CD4-positive, CD25-positive, alpha-beta regulatory T cell (primary cell): ENCODE measurements around the gene COMMD1. TPM values are rescaled to one million over a fixed set of nuclear protein-coding genes. Genes with fewer than 3 reads are reported as not detected.
A peak's percentile ranks its signal among the peaks of the same experiment; 100 is the strongest.

Source experiments
- ATAC-seq, 2 donors: fragments of 150-1000 bp; cut with Tn5 transposase; one replicate each; pipeline ENCODE4 v1.10.0; 2021; ENCODE audit warnings: low read depth in 2 of 2, moderate number of reproducible peaks in 2 of 2, moderate library complexity in 1 of 2
- DNase-seq, 3 donors: peaks; one replicate each; pipeline versions ENCODE4 v3.0.0 to v3.0.0-alpha.2; 2012 to 2022; ENCODE audit warnings: mixed read lengths in 1 of 3
- H3K27ac ChIP-seq: one replicate; pipeline ENCODE4 v1.7.0; 2013; ENCODE audit warnings: mild to moderate bottlenecking, low read length; ENCODE audit not compliant: insufficient read depth, poor library complexity, severe bottlenecking
- H3K27me3 ChIP-seq: one replicate; pipeline ENCODE4 v1.7.0; 2013; ENCODE audit warnings: low read length; ENCODE audit not compliant: control insufficient read depth, insufficient read depth
- H3K36me3 ChIP-seq: one replicate; pipeline ENCODE4 v1.7.0; 2013; ENCODE audit warnings: mild to moderate bottlenecking, low read length, moderate library complexity; ENCODE audit not compliant: control insufficient read depth, insufficient read depth
- H3K4me1 ChIP-seq: 2 replicates; pipeline ENCODE4 v1.7.0; 2013; ENCODE audit warnings: mild to moderate bottlenecking, low read length; ENCODE audit not compliant: insufficient read depth, control insufficient read depth, poor library complexity, severe bottlenecking
- H3K4me3 ChIP-seq: one replicate; pipeline ENCODE4 v1.7.0; 2013; ENCODE audit warnings: low read depth, mild to moderate bottlenecking, low read length, moderate library complexity
- H3K9me3 ChIP-seq, 2 experiments: 1 replicate in 1 of 2; 2 replicates in 1 of 2; pipeline ENCODE4 v1.7.0; 2013; ENCODE audit warnings: low read length in 2 of 2, mild to moderate bottlenecking in 1 of 2, moderate library complexity in 1 of 2; ENCODE audit not compliant: control insufficient read depth in 2 of 2
- H3K27ac Mint-ChIP-seq, 3 donors: one replicate each; pipeline ENCODE4 v1.8.0; 2020 to 2022; ENCODE audit warnings: mild to moderate bottlenecking in 3 of 3, mixed read lengths in 3 of 3, moderate library complexity in 2 of 3
- H3K27me3 Mint-ChIP-seq: one replicate; pipeline ENCODE4 v1.8.0; 2022; ENCODE audit warnings: mild to moderate bottlenecking, mixed read lengths
- H3K36me3 Mint-ChIP-seq: one replicate; pipeline ENCODE4 v1.8.0; 2020; ENCODE audit warnings: mixed read lengths
- H3K4me1 Mint-ChIP-seq, 4 donors: one replicate each; pipeline ENCODE4 v1.8.0; 2020 to 2022; ENCODE audit warnings: mixed read lengths in 4 of 4, mild to moderate bottlenecking in 1 of 4
- H3K4me3 Mint-ChIP-seq, 4 donors: one replicate each; pipeline ENCODE4 v1.8.0; 2020 to 2022; ENCODE audit warnings: mild to moderate bottlenecking in 4 of 4, mixed read lengths in 4 of 4, moderate library complexity in 3 of 4
- H3K9me3 Mint-ChIP-seq, 7 donors: one replicate each; pipeline ENCODE4 v1.8.0; 2020 to 2022; ENCODE audit warnings: mixed read lengths in 7 of 7, mild to moderate bottlenecking in 3 of 7, moderate library complexity in 2 of 7
- polyA plus RNA-seq, 4 donors: library from polyadenylated mRNA; unstranded; fragments of 300-500 nt; fragmentation: Illumina TruSeq; gene quantifications; one replicate each; pipeline ENCODE4 v1.2.3, GENCODE V29; 2021
- total RNA-seq: library from RNA; stranded (reverse); gene quantifications from one replicate; pipeline ENCODE4 v1.2.3, GENCODE V29; 2022

Gene COMMD1
- total and polyA plus RNA-seq, 5 donors from 2014 or later = 21.4 to 79.2 (median 55.0) TPM

GRCh38 chr2:61959381-61960293 lies 54.2 kb downstream of the COMMD1 start:
- H3K27ac Mint-ChIP-seq = peak overlapping the region in 1 of 3 donors; percentile 48
- no peak for ATAC-seq
- H3K27me3 Mint-ChIP-seq = no peaks in the 10 kb centered on the region
- H3K4me3 ChIP-seq = no peak overlapping the region
- no peaks in the 10 kb centered on the region for H3K9me3 ChIP-seq
- no peak for DNase-seq
- H3K9me3 Mint-ChIP-seq = no peaks in the 10 kb centered on the region
- H3K4me3 Mint-ChIP-seq = no peak overlapping the region
- no peaks in the 10 kb centered on the region for H3K27me3 ChIP-seq
- peaks cover 0 to 14% (median 5%) of the 10 kb centered on the region in 4 donors for H3K4me1 Mint-ChIP-seq
- no peaks in the 10 kb centered on the region for H3K36me3 ChIP-seq
- H3K4me1 ChIP-seq = no peaks in the 10 kb centered on the region
- no peak overlapping the region for H3K27ac ChIP-seq
- H3K36me3 Mint-ChIP-seq = peaks cover 17% of the 10 kb centered on the region

- H3K27me3 Mint-ChIP-seq = no peaks in the 10 kb centered on the region
- Histone ChIP-seq H3K4me3 (no peak overlapping the region), H3K27ac (no peak overlapping the region), H3K36me3 (no peaks in the 10 kb centered on the region), H3K4me1 (no peaks in the 10 kb centered on the region), H3K27me3 (no peaks in the 10 kb centered on the region), H3K9me3 (no peaks in the 10 kb centered on the region)
- ATAC-seq = no peak
- peaks cover 0 to 10% (median 7%) of the 10 kb centered on the region in 4 donors for H3K4me1 Mint-ChIP-seq
- H3K9me3 Mint-ChIP-seq = no peaks in the 10 kb centered on the region
- DNase-seq = no peak
- peaks cover 17% of the 10 kb centered on the region for H3K36me3 Mint-ChIP-seq
- no peak overlapping the region for H3K27ac Mint-ChIP-seq
- H3K4me3 Mint-ChIP-seq = peak overlapping the region in 1 of 4 donors; percentile 21
Measured at GRCh38 chr2:61961231-61961901, 55.9 kb downstream of the COMMD1 start.

GRCh38 chr2:61962095-61962984 lies 56.9 kb downstream of the COMMD1 start:
- DNase-seq = no peak
- Histone ChIP-seq H3K4me3 (no peak overlapping the region), H3K36me3 (no peaks in the 10 kb centered on the region), H3K9me3 (no peaks in the 10 kb centered on the region), H3K27ac (no peak overlapping the region), H3K27me3 (no peaks in the 10 kb centered on the region), H3K4me1 (no peaks in the 10 kb centered on the region)
- H3K4me1 Mint-ChIP-seq = peaks cover 0 to 10% (median 7%) of the 10 kb centered on the region in 4 donors
- H3K27ac Mint-ChIP-seq = no peak overlapping the region
- H3K36me3 Mint-ChIP-seq = peaks cover 17% of the 10 kb centered on the region
- no peak overlapping the region for H3K4me3 Mint-ChIP-seq
- no peaks in the 10 kb centered on the region for H3K9me3 Mint-ChIP-seq
- no peak for ATAC-seq
- no peaks in the 10 kb centered on the region for H3K27me3 Mint-ChIP-seq

GRCh38 chr2:61966087-61966727 lies 60.7 kb downstream of the COMMD1 start:
- no peak overlapping the region for H3K4me3 Mint-ChIP-seq
- DNase-seq (no peak), ATAC-seq (no peak)
- H3K4me1 Mint-ChIP-seq = peaks cover 0 to 4% (median 0%) of the 10 kb centered on the region in 4 donors
- Histone ChIP-seq H3K4me3 (no peak overlapping the region), H3K9me3 (no peaks in the 10 kb centered on the region), H3K27ac (no peak overlapping the region), H3K27me3 (no peaks in the 10 kb centered on the region), H3K4me1 (no peaks in the 10 kb centered on the region), H3K36me3 (no peaks in the 10 kb centered on the region)
- H3K9me3 Mint-ChIP-seq = no peaks in the 10 kb centered on the region
- no peak overlapping the region for H3K27ac Mint-ChIP-seq
- H3K27me3 Mint-ChIP-seq = no peaks in the 10 kb centered on the region
- peaks cover 12% of the 10 kb centered on the region for H3K36me3 Mint-ChIP-seq

- H3K4me1 ChIP-seq = no peaks in the 10 kb centered on the region
- Mint-ChIP-seq H3K36me3 (peaks cover 7% of the 10 kb centered on the region), H3K27me3 (no peaks in the 10 kb centered on the region), H3K9me3 (no peaks in the 10 kb centered on the region), H3K4me3 (no peak overlapping the region), H3K27ac (peak overlapping the region in 1 of 3 donors; percentile 8), H3K4me1 (peaks cover 0 to 4% (median 0%) of the 10 kb centered on the region in 4 donors)
- ATAC-seq = no peak
- H3K4me3 ChIP-seq = no peak overlapping the region
- no peaks in the 10 kb centered on the region for H3K9me3 ChIP-seq
- no peak overlapping the region for H3K27ac ChIP-seq
- no peaks in the 10 kb centered on the region for H3K27me3 ChIP-seq
- DNase-seq = no peak
- no peaks in the 10 kb centered on the region for H3K36me3 ChIP-seq
Measured at GRCh38 chr2:61967262-61967661, 61.8 kb downstream of the COMMD1 start.

- no peaks in the 10 kb centered on the region for H3K36me3 ChIP-seq
- H3K4me1 ChIP-seq = no peaks in the 10 kb centered on the region
- Mint-ChIP-seq H3K9me3 (no peaks in the 10 kb centered on the region), H3K4me1 (peaks cover 0 to 6% (median 2%) of the 10 kb centered on the region in 4 donors), H3K27ac (no peak overlapping the region), H3K4me3 (no peak overlapping the region), H3K27me3 (no peaks in the 10 kb centered on the region), H3K36me3 (no peaks in the 10 kb centered on the region)
- no peak overlapping the region for H3K4me3 ChIP-seq
- no peak overlapping the region for H3K27ac ChIP-seq
- no peaks in the 10 kb centered on the region for H3K27me3 ChIP-seq
- ATAC-seq (no peak), DNase-seq (no peak)
- H3K9me3 ChIP-seq = no peaks in the 10 kb centered on the region
Measured at GRCh38 chr2:61969376-61969775, 63.9 kb downstream of the COMMD1 start.
